GM23248 (cell line): ENCODE results near the gene HDGFL2.

Experiments used
- EZH2 ChIP-seq: fragments of 200-600 bp; sonication (generic); IDR thresholded peaks from 2 replicates; pipeline ENCODE4 v1.6.1; 2018; ENCODE audit warnings: antibody characterized with exemption, mild to moderate bottlenecking; ENCODE audit not compliant: insufficient read depth, poor library complexity, severe bottlenecking
- EZH2phosphoT487 ChIP-seq: fragments of 200-600 bp; sonication (generic); IDR thresholded peaks from 2 replicates; pipeline ENCODE4 v1.6.1; 2018; ENCODE audit warnings: antibody characterized with exemption, moderate library complexity, mild to moderate bottlenecking, low read depth; ENCODE audit not compliant: insufficient read depth

DNA sequence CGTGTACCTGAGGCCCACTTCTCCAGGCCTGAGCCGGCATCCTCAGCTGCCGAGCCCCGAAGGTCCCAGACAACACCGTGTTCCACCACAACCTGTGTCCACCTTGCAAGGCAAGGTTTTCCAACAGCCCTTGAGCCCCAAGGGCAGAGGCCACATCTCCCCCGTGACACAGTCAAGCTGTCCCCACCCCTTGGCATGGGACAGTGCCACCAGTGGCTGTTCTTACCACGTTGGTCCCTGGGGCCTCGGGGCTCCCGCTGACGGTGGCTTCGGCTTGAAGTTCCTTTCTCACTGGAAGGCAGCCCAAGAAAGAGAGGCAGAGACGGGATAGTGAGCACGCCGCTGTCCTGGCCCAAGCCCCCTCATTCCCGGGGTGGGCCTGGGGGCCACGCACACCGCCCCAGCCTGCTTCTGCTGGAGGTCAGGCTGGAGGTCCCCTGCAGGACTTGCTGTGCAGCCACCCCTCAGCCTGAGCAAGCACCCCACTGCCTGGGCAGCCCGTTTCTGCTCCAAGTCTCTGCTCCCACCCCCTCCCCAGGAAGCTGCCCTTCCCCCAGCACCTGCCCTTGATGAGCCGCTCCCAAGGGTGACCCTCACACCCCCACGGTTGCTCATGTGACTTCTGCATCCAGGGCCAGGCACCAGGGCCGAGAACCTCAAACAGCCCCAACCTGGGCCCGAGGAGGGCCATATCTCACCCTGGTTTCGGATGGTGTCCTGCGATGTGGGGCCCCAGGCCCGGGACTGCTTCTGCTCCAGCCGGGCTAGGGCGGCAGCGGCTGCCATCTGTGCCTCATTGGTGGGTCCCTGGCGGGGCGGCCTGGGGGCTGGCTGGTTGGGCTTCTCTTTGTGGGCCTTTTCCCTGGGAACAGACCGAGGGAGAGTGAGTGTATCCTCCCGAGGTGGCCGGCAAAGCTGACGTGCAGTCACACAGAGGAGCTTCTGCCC is 18.6 kb upstream of the HDGFL2 start:
- TF ChIP-seq EZH2 (no peak), EZH2phosphoT487 (no peak)
